Left lobe of liver (tissue), 2 donors: ENCODE measurements around the gene CDX1. TPM values are rescaled to one million over a fixed set of nuclear protein-coding genes. Genes with fewer than 3 reads are reported as not detected.

Experiments
- ATAC-seq: fragments of 200-7000 bp; cut with Tn5 transposase; one replicate; pipeline ENCODE4 v1.9.1; 2020; ENCODE audit warnings: mild to moderate bottlenecking, moderate library complexity
- DNase-seq: peaks from one replicate; pipeline ENCODE4 v3.0.0-alpha.2; 2020; ENCODE audit warnings: low spot score
- total RNA-seq: library from RNA; stranded (reverse); gene quantifications from one replicate; pipeline ENCODE4 v1.2.1, GENCODE V29; 2021
- donor health status: DM: no; HTN: no; CAD: no; lungs with moderate emphysema.
- donor health status: DM: no; HTN: yes; CAD: no.

Gene CDX1
- total RNA-seq, 1 donor from 2014 or later: 0.15 TPM

DNA sequence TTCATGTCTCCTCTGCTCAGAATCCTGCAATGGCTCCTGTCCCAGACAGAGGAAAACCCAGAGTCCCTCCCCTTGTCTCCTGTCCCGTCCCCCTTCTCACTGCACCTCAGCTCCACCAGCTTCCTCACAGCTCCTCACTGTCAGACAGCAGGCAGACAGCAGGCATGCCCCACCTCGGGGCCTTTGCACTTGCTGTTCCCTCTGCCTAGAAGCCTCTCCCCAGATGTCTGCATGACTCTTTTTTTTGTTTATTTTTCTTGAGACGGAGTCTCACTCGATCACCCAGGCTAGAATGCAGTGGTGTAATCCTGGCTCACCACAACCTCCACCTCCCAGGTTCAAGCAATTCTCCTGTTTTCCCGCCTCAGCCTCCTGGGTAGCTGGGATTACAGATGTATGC, 14.4 kb downstream of the CDX1 start:
- no peak for DNase-seq
- ATAC-seq: no peak

DNA sequence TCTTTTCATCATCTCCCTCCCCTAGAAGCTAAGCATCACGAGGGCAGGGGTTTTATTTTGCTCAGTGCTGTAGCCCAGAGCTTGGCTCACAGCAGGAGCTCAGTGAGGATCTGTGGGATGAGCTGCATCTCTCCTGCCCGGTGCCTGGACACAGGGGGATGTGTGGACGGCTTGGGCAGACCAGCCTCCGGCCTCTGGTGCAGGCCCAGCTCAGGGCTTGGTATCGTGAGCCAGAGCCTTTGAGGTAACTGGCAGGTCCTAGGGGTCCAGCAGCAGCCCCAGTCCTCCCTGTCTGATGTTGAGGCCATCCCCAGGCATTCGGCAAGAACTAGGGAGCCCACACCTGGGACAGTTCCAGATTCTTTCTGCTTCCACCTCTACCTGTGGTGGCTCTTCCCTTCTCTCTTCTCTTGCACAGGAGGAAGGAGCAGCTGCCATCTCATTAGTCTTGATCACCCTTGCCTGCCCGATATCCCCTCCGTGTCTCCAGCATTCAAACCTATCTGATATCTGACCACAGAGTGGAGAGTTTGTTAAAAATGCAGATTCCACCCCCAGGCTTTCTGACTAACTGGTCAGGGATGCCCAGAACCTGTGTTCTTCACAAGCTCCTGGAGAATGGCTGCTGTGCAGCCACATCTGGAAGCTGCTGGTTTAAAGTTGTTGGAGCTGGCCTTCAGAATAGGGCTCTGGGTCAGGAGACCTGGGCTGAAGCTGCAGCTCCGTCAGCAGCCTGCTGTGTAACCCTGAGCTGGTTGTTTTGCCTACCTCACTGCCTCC, 15.4 kb downstream of the CDX1 start:
- ATAC-seq (no peak), DNase-seq (no peak)

DNA sequence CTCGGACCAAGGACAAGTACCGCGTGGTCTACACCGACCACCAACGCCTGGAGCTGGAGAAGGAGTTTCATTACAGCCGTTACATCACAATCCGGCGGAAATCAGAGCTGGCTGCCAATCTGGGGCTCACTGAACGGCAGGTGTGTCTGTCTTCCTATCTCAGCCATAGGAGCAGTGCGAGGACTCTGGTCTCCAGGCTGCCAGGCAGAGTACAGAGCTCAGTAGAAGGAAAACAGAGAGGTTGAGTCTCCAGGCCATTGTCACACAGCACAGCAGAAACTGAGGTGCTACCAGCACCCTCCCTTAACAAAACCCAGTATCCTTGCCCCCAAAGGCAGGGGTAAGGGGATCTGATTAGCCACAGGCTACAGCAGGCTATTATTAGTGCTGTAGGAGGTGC, 16.2 kb downstream of the CDX1 start:
- DNase-seq: no peak
- no peak for ATAC-seq

DNA sequence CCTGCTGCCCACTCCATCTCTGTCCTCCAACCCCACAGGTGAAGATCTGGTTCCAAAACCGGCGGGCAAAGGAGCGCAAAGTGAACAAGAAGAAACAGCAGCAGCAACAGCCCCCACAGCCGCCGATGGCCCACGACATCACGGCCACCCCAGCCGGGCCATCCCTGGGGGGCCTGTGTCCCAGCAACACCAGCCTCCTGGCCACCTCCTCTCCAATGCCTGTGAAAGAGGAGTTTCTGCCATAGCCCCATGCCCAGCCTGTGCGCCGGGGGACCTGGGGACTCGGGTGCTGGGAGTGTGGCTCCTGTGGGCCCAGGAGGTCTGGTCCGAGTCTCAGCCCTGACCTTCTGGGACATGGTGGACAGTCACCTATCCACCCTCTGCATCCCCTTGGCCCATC, 16.9 kb downstream of the CDX1 start:
- DNase-seq: no peak
- ATAC-seq: no peak

DNA sequence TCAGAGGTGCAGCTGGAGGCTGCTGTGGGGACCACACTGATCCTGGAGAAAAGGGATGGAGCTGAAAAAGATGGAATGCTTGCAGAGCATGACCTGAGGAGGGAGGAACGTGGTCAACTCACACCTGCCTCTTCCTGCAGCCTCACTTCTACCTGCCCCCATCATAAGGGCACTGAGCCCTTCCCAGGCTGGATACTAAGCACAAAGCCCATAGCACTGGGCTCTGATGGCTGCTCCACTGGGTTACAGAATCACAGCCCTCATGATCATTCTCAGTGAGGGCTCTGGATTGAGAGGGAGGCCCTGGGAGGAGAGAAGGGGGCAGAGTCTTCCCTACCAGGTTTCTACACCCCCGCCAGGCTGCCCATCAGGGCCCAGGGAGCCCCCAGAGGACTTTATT, 17.4 kb downstream of the CDX1 start:
- ATAC-seq (no peak), DNase-seq (no peak)

DNA sequence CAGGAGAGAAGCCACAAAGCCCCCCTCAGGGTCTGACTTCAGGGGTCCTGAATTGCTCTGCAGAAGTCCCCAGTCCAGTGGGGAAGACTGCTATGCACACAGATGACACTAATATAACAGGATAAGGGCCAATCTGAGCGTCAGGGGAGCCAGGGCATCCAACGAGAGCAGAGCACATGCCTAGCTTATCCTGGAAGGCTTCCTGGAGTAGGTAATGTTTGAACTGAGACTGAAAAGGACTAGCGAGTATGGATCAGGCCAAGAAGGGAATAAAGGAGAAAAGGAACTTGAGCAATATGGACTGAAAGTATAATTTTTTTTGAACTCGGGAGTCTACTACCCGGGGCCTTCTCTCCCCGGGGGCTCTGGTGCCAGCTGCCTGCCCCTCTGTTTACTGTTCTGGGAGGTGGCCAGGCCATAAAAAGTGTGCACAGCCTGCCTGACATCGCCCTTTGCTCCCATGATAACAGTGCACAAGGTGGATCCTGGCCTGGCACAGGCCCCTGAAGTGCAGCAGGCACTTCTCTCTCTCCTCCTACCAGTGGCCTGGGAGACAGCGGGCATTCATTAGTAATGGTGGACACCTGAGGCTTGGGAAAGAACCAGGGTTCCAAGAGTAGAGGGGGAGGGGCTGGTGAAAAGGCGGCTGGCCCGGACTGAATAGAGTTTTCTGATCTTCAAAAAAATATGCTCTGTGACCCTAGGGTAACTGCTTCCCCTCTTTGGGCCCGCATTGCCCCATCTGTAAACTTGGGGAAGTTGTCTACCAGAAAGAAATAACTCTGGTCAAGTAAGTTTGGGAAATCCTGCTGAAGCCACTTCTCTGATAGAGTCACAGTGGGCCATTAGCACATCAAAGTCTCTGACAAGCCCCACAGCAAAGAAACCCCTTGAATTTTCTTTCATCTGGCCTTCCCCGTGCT, 18.7 kb downstream of the CDX1 start:
- ATAC-seq (peak; percentile 92), DNase-seq (peak; percentile 89)

DNA sequence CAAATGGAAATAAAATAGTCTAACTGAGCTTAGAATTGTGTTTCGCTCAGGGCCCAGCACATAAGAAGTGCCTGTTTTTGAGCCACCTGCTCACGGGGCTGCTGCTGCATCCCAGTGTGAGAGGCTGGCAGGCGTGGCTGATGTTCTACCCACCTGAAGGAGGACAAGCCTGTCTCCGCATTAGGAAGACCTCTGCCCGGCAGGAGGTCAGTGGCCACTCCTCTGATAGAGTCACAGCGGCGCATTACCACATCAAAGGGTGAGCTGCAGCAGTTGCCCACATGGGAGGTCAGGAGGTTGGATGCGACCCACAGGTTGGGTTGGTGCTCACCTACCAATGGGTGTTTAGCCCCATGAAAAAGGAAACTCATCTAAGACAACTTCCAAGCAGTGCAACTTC, 19.6 kb downstream of the CDX1 start:
- ATAC-seq: no peak
- no peak for DNase-seq

DNA sequence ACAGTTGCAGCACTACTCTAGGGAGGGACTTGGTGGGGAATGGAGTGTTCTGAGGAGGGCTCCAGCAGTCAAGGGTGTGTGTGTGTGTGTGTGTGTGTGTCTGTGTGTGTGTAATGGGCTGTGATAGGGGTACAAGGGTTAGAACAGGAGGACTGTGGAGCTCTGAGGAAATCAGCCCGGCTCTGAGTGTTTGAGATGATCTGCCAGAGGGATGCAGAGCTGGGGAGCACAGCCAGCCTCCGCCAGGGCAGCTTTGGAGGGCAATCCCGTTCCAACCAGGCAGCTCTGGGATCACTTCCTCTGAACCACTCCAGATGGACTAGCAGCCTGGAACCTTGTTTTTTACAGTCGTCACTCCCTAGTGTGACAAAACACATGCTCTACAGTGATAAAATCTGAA, 20.3 kb downstream of the CDX1 start:
- ATAC-seq: no peak
- no peak for DNase-seq

DNA sequence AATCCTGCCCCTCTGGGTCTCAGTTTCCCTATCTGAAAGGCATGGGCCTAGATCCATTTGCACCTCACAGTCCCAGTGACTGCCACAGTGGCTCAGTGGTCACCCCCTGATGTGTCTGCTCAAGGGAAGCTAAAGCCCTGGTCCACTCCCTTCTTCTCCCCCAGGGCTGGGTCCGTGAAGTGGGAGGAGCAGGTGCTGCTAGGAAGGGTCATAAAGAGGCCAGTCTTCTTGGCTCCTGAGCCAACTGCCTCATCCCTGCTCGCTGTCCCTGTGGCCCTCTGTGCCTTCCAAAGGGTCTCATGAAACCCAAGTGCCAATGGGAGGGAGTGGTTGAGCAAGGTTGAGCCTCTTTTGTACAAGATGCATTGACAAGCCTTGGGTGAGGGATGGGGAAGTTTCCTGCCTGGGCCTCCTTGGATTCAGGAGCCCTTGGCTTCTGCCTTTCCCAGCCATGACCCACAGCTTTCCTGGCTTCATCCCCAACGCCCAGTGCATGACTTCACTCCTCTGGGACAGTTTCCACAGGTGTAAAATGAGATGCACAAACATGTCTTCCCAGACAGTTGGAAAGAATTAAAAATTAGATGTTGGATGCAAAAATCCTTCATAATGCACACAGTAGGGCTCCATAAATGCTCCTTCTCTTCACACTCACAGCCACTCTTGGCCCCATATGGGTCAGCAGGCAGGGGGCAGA, 21.7 kb downstream of the CDX1 start:
- no peak for ATAC-seq

DNA sequence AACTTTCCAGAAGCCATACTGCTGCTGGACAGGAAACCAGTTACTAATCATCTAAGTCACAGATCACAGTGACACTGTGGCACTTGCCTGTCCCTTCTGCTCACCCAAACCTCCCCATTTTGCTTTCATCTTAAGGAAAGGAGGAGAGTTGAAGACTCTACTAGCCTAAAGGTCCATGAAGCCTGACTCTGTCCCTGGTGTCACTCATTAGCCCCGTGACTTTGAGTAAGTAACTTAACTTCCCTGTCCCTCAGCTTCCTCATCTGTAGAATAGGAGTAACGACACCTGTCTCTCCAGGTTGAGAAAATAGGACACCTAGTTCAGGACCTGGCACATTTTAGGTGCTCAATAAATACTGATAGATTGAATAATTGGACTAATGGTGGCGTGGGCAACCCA, 22.7 kb downstream of the CDX1 start:
- no peak for DNase-seq
- no peak for ATAC-seq

More for the DNA sequence above, 21.7 kb downstream of the CDX1 start:
- DNase-seq: no peak

DNA sequence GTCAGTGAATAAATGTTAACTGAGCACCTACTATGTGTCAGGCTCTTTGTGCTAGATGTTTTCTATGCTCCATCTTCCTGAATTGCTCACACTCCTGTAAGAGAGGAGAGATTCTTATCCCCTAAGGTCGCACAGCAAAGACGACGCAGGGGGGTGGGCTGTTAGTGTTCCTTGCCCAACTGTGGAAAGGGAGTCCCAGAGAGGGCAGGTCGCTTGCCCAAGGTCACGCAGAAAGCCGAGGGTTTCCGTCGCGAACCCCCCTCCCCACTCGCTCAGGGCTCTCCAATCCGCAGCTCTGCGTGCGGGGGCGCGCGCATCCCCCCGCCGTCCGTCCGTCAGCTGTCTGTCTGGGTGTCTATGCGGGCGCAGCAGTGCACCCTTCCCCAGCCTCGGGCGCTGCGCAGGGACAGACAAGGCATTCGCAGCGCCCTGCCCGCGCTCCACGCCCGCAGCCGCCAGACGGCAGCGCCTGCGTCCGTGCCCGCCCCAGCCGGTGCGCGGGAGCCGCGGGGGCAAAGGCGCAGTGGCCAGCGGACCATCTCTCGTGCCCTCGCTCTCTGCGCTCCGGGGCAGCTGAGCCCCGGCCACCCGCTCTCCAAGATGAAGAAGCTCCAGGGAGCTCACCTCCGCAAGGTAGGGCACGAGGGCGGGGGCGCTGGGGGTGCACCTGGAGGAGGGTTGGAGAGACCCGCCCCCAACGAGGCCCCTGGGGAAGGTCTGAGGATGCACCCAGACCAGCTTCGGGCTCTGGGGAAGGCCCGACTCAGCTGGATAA, 23.3 kb downstream of the CDX1 start, which contains the start of gene SLC6A7:
TSS of gene SLC6A7 (plus strand) at position 335 of the 775 bp plus-strand sequence. CDS start at position 601, 266 bp downstream.
- DNase-seq (no peak), ATAC-seq (no peak)

DNA sequence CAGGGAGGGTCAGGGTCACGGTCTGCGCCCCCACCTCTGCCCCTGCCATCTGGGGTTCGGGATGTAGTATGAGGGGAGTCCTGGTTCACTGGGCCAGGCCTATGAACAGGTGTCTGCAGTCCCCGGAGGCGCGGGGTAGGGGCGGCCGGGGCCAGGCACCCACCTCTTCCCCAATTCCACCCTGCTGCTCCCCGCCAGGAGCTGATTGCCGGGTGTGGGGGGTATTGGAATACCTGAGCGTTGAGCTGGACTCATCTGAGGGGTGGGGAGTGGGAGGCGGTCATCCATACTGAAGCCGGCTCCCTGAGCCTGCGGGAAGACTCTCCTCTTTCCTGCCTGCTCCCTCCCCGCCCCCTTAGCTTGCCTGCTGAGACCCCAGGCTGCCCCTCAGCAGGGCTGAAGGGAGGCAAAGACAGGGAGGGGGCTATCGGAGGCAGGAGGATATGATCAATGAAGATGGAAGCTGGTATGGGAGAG, 24.0 kb downstream of the CDX1 start:
- DNase-seq (no peak), ATAC-seq (no peak)

DNA sequence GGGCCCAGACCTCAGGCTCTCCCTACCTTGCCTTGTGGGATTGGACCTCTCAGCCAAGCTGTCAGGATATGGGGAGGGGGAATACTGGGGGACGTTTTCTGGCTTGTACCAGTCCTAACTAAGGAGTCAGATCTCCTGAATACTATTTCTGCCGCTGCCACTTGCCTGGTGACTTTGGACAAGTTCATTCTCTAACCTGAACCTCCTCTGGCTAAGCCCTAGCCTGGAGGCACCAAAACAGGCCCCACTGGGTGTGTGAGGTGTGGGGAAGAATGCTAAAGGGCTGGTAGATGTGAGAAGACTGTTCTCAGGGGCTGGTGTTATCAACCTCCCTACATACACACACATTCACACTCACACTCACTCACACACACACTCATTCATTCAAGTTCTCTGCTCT, 24.4 kb downstream of the CDX1 start:
- ATAC-seq: no peak

DNA sequence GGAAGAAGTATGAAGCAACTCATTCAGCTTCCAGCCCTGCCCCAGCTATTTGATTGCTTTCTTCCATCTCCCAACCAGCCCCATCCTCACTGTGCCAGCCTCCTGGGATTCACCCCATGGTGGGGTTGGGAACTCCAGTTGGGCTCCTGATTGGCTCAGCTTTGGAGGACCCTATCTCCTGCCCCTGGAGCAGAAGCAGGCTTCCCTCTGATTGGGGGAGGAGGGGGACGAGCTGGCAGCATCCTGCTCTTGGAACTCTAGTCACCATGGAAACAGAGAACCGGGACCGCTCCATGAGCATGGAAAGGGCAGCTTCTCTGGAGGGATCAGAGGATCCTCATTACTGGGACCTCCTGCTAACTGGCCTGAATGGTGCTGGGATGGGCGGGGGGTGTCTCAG, 25.9 kb downstream of the CDX1 start:
- ATAC-seq: no peak
- DNase-seq: no peak

More for the DNA sequence above, 24.4 kb downstream of the CDX1 start:
- no peak for DNase-seq

DNA sequence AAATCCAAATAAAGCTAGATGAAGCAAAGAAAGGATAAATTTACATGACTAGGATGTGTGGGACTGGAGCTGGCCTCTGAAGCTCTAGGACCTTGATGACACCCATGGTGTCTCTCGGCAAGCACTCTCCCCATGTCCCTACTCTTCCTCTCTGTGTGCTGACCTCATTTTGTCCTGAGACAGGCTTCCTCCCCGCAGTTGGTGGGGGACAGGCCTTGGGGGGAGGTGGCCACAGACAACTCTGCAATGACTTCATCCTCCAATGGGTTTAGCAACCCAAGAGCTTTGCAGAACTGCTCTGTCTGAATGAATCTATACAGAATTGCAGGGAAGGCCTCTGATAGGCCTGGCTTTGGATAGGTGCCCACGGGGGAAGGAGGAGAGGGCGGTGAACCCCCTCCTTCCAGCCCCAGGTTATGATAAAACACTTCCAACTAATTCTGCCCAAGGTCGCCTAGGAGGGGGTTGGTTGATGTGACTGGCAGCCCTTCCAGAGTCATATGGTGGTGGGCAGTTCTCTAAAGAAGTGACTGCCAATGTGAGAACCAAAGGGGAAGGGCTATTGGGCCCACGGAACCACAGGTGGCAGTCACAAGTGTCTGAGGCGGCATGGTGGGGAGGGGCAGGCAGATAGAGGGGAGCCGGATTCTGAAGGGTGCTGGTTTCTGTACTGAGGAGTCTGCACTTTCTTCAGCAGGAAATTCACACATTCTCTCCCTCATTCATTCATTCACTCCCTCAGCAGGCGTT, 29.3 kb downstream of the CDX1 start:
- ATAC-seq (no peak), DNase-seq (no peak)

DNA sequence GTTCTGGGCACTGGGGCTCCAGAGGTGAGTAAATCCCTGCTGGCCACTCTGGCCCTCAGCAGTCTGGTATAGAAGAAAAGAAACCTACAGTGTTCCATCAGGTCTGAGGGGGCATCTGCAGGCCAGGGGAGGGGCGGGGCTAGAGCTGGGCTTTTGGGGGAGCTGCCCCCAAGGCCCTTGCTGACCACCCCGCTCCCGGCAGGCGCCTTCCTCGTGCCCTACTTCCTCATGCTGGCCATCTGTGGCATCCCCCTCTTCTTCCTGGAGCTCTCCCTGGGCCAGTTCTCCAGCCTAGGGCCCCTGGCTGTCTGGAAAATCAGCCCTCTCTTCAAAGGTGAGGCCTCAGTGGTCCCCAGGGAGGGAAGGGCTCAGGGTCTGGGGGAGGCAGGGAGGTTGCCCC, 29.9 kb downstream of the CDX1 start:
- DNase-seq: no peak
- no peak for ATAC-seq

DNA sequence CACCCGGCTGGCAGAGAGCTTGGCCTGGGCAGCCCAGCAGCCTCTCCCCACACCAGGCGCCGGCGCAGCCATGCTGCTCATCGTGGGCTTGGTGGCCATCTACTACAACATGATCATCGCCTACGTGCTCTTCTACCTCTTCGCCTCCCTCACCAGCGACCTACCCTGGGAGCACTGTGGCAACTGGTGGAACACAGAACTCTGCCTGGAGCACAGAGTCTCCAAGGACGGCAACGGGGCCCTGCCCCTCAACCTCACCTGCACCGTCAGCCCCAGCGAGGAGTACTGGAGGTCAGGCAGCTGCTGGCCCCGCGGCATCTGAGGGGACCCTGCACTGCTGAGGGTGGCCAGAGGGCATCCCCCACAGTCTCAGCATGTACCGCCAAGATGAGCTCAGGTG, 30.4 kb downstream of the CDX1 start:
- ATAC-seq: no peak
- no peak for DNase-seq

DNA sequence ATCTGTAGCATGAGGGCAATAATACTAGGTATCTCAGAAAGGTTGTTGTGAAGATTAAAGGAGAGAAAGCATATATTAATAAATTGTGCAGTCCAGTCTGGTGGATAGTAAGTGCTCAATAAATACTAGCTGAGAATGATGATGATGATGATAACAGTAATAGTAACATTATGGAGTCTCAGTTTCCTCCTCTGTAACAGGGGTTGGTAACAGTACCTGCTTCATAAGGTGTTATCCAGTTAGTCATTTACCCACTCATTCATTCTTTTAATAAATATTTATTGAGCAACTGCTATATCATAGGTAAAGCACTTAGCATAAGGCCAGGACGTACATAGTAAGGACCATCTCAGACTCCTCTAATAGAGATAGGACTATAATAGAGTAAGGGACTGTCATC, 30.9 kb downstream of the CDX1 start:
- ATAC-seq: no peak
- no peak for DNase-seq

DNA sequence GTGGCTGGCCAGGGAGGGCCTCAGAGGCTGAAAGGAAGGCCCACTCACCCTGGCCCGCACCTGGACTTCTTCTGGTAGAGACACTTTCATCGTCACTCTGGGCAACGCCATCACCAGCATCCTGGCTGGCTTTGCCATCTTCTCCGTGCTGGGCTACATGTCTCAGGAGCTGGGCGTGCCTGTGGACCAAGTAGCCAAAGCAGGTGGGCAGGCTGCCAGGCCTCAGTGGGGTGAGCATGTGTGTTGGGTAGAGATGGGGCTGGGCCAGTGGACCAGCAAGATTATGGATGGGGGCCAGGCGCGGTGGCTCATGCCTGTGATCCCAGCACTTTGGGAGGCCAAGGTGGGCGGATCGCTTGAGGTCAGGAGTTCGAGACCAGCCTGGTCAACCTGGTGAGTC, 35.9 kb downstream of the CDX1 start:
- no peak for ATAC-seq

More for the DNA sequence above, 35.9 kb downstream of the CDX1 start:
- no peak for DNase-seq
